IMR-90 (cell line): Measurements from ENCODE around the gene STX5.

Experiments
- CEBPB ChIP-seq: IDR thresholded peaks from 2 replicates; pipeline ENCODE4 v1.6.1; 2012; ENCODE audit warnings: low read depth, low read length, improper control_type of control experiment
- FOS ChIP-seq: fragments of 150-350 bp; IDR thresholded peaks from 2 replicates; pipeline ENCODE4 v1.6.1; 2016; ENCODE audit warnings: low read depth, low read length
- MAFK ChIP-seq: IDR thresholded peaks from 2 replicates; pipeline ENCODE4 v1.6.1; 2012; ENCODE audit warnings: low read depth, low read length, improper control_type of control experiment
- MAZ ChIP-seq: IDR thresholded peaks from 2 replicates; pipeline ENCODE4 v1.6.1; 2012; ENCODE audit warnings: low read depth, mild to moderate bottlenecking, low read length, improper control_type of control experiment, moderate library complexity, borderline replicate concordance
- POLR2A ChIP-seq: IDR thresholded peaks from 2 replicates; pipeline ENCODE4 v1.6.1; 2012; ENCODE audit warnings: mild to moderate bottlenecking, low read depth, low read length
- RAD21 ChIP-seq: IDR thresholded peaks from 2 replicates; pipeline ENCODE4 v1.6.1; 2012; ENCODE audit warnings: low read length, improper control_type of control experiment
- RFX5 ChIP-seq: IDR thresholded peaks from 2 replicates; pipeline ENCODE4 v1.8.0; 2012; ENCODE audit warnings: low read depth, mild to moderate bottlenecking, low read length, moderate library complexity
- TF ChIP-seq, protein P1 (sequence below): conservative IDR thresholded peaks from 2 replicates; pipeline ENCODE4 v1.5.1; 2012; ENCODE audit warnings: mild to moderate bottlenecking, low read depth, low read length, improper control_type of control experiment

DNA sequence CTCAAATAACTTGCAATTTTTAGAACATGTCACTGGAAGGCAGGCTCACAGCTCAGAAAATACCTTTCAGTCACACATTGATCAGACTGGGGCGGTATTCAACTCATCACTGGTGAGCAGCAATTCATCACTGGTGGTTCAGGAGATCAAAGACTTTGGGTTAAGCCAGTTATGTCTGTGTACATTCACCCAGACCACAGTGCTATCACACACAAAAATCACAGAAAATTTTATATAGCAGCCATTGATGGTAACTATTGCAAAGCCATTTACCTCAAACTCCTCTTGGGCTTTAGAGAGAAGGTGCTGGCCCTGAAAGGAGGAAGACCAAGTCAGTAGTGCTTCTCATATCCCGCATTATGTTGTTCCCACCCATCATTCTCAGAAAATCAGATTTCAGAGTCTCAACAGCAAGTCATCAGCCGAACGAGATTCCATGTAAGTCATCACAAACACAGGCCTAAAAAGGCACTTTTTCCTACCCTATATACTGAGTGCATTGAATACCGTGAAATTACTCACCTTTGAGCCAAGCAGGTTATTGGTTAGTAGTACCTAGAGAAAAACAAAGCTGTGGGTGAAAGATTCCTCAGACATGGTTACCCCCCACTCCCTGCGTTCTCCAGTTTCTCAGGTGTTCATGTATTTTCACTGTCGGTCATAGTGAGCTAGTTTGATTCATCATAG, 21.6 kb upstream of the STX5 start:
- TF ChIP-seq MAZ, result no peak
- TF ChIP-seq, protein P1, sequence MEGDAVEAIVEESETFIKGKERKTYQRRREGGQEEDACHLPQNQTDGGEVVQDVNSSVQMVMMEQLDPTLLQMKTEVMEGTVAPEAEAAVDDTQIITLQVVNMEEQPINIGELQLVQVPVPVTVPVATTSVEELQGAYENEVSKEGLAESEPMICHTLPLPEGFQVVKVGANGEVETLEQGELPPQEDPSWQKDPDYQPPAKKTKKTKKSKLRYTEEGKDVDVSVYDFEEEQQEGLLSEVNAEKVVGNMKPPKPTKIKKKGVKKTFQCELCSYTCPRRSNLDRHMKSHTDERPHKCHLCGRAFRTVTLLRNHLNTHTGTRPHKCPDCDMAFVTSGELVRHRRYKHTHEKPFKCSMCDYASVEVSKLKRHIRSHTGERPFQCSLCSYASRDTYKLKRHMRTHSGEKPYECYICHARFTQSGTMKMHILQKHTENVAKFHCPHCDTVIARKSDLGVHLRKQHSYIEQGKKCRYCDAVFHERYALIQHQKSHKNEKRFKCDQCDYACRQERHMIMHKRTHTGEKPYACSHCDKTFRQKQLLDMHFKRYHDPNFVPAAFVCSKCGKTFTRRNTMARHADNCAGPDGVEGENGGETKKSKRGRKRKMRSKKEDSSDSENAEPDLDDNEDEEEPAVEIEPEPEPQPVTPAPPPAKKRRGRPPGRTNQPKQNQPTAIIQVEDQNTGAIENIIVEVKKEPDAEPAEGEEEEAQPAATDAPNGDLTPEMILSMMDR, result no peak
- no peak for TF ChIP-seq FOS
- no peak for TF ChIP-seq RAD21
- no peak for TF ChIP-seq POLR2A
- no peak for TF ChIP-seq MAFK
- no peak for TF ChIP-seq CEBPB
- no peak for TF ChIP-seq RFX5
